HepG2 (cell line): ENCODE measurements around the gene TMIGD2. TPM values are rescaled to one million over a fixed set of nuclear protein-coding genes. Genes with fewer than 3 reads are reported as not detected.
A peak's percentile ranks its signal among the peaks of the same experiment; 100 is the strongest.

Source experiments
- CEBPG ChIP-seq: IDR thresholded peaks from 2 replicates; pipeline ENCODE4 v1.6.1; 2016
- FOSL1 ChIP-seq: sonication (generic); formaldehyde crosslinking; IDR thresholded peaks from 2 replicates; pipeline ENCODE4 v1.9.0; 2021; ENCODE audit warnings: missing genetic modification reagents, borderline replicate concordance
- FOXP4 ChIP-seq: sonication (generic); formaldehyde crosslinking; IDR thresholded peaks from 2 replicates; pipeline ENCODE4 v1.4.0; 2020; ENCODE audit warnings: missing genetic modification reagents
- GABPA ChIP-seq, 2 experiments: IDR thresholded peaks; 2 replicates each; pipeline ENCODE4 v1.6.1; 2011 to 2016; ENCODE audit warnings: low read depth in 2 of 2, low read length in 1 of 2, missing biosample characterization in 1 of 2, missing genetic modification characterization in 1 of 2
- HBP1 ChIP-seq: IDR thresholded peaks from 2 replicates; pipeline ENCODE4 v1.6.1; 2016; ENCODE audit warnings: low read depth, control low read depth
- JUN ChIP-seq: sonication (generic); formaldehyde crosslinking; IDR thresholded peaks from 2 replicates; pipeline ENCODE4 v1.4.0; 2020; ENCODE audit warnings: mild to moderate bottlenecking, missing genetic modification reagents
- LCORL ChIP-seq, 2 experiments: fragments of 450-650 bp in 1 of 2; sonication (generic) in 1 of 2; formaldehyde crosslinking in 1 of 2; IDR thresholded peaks; 2 replicates each; pipeline versions ENCODE4 v1.5.0 to v1.6.1; 2017 to 2020; ENCODE audit warnings: antibody characterized with exemption in 1 of 2, missing genetic modification reagents in 1 of 2
- MYPOP ChIP-seq: sonication (generic); formaldehyde crosslinking; IDR thresholded peaks from 2 replicates; pipeline ENCODE4 v1.8.1; 2023; ENCODE audit warnings: mild to moderate bottlenecking, moderate library complexity, missing genetic modification reagents
- NFATC3 ChIP-seq: sonication (generic); formaldehyde crosslinking; IDR thresholded peaks from 2 replicates; pipeline ENCODE4 v1.5.1; 2020; ENCODE audit warnings: mild to moderate bottlenecking, missing genetic modification reagents
- NFYC ChIP-seq: IDR thresholded peaks from 2 replicates; pipeline ENCODE4 v1.6.1; 2016; ENCODE audit warnings: missing genetic modification reagents, missing compliant biosample characterization
- NR2F6 ChIP-seq, 2 experiments: IDR thresholded peaks; 2 replicates each; pipeline ENCODE4 v1.6.1; 2016; ENCODE audit warnings: antibody characterized with exemption in 1 of 2, mild to moderate bottlenecking in 1 of 2
- RBM39 ChIP-seq: fragments of 200-400 bp; formaldehyde crosslinking; IDR thresholded peaks from one replicate; pipeline ENCODE4 v1.6.1; 2018; ENCODE audit warnings: antibody characterized with exemption, mild to moderate bottlenecking, low read depth, low read length; ENCODE audit not compliant: poor library complexity, severe bottlenecking
- SKIL ChIP-seq: sonication (generic); formaldehyde crosslinking; IDR thresholded peaks from 2 replicates; pipeline ENCODE4 v1.8.0; 2022; ENCODE audit warnings: missing genetic modification reagents, mild to moderate bottlenecking, moderate library complexity, borderline replicate concordance
- TCF7 ChIP-seq: sonication (generic); IDR thresholded peaks from 2 replicates; pipeline ENCODE4 v1.6.1; 2016; ENCODE audit warnings: antibody characterized with exemption, low read depth
- ZBTB20 ChIP-seq: sonication (generic); formaldehyde crosslinking; IDR thresholded peaks from 2 replicates; pipeline ENCODE4 v1.8.1; 2023; ENCODE audit warnings: missing genetic modification reagents, low read depth, mild to moderate bottlenecking, borderline replicate concordance
- ZBTB39 ChIP-seq: sonication (generic); formaldehyde crosslinking; IDR thresholded peaks from 2 replicates; pipeline ENCODE4 v1.5.0; 2020; ENCODE audit warnings: missing genetic modification reagents
- ZNF414 ChIP-seq: sonication (generic); formaldehyde crosslinking; IDR thresholded peaks from 2 replicates; pipeline ENCODE4 v1.5.0; 2020; ENCODE audit warnings: missing genetic modification reagents
- polyA plus RNA-seq, 8 experiments: library from polyadenylated mRNA; depleted of rRNA in 3 of 8; stranded (reverse) in 7 of 8; unstranded in 1 of 8; fragments of >200 nt; fragmentation: Illumina TruSeq in 4 of 8; extraction: Trizol in 4 of 8; gene quantifications; 2 replicates each; pipeline versions ENCODE4 v1.2.1 to v1.2.3, GENCODE V29; 2011 to 2016; ENCODE audit warnings: low read depth in 4 of 8, missing spikeins in 1 of 8, mixed read lengths in 1 of 8; ENCODE audit not compliant: insufficient read depth in 1 of 8
- total RNA-seq, 5 experiments: library from RNA; depleted of rRNA; stranded (reverse); fragments of >200 nt; fragmentation: Illumina TruSeq; extraction: Trizol; gene quantifications; 2 replicates each; pipeline ENCODE4 v1.2.3, GENCODE V29; 2016; ENCODE audit warnings: low read depth in 1 of 5

The TMIGD2 gene
- total and polyA plus RNA-seq, 2 of the 13 experiments (the other 11 are each of a cell fraction or from before 2014, with no cell fraction given): 0.11 to 1.0 TPM

- no peak for TF ChIP-seq GABPA (IDR thresholded peaks at IDR 0.05; ENCODE audit: low read depth, low read length)
- TF ChIP-seq GABPA (CRISPR knock-in tag; IDR thresholded peaks at IDR 0.05; ENCODE audit: low read depth): 0 out of 2 replicates have a peak, but pooled peaks have one; percentile 4
- no peak for TF ChIP-seq RBM39
- no peak for TF ChIP-seq CEBPG
- no peak for TF ChIP-seq NFATC3
- no peak for TF ChIP-seq NFYC (CRISPR knock-in tag)
- peak; percentile 63; the same call in 1 of the 2 replicates for TF ChIP-seq ZNF414 (CRISPR knock-in tag)
- no peak for TF ChIP-seq LCORL (IDR thresholded peaks at IDR 0.05)
- TF ChIP-seq LCORL (CRISPR knock-in tag; IDR thresholded peaks at IDR 0.05): peak; percentile 29; the same call in 1 of the 2 replicates
- TF ChIP-seq SKIL (CRISPR knock-in tag): no peak
- 0 out of 2 replicates have a peak, but pooled peaks have one; percentile 22 for TF ChIP-seq HBP1 (CRISPR knock-in tag)
- TF ChIP-seq TCF7: no peak
- TF ChIP-seq FOXP4 (CRISPR knock-in tag): no peak
- no peak for TF ChIP-seq NR2F6 (IDR thresholded peaks at IDR 0.05)
- no peak for TF ChIP-seq NR2F6 (CRISPR knock-in tag; IDR thresholded peaks at IDR 0.05)
- TF ChIP-seq ZBTB39 (CRISPR knock-in tag): no peak
- TF ChIP-seq MYPOP: 0 out of 2 replicates have a peak, but pooled peaks have one; percentile 39
- TF ChIP-seq ZBTB20: peak; percentile 36; the same call in 1 of the 2 replicates
- TF ChIP-seq FOSL1 (CRISPR knock-in tag): no peak
- no peak for TF ChIP-seq JUN (CRISPR knock-in tag)
Observed at GRCh38 chr19:4338441-4339355, 36.5 kb upstream of the TMIGD2 start, which contains the start of gene STAP2 (continued).
